Measurements from ENCODE around the gene MAPK8IP1. TPM values are rescaled to one million over a fixed set of nuclear protein-coding genes. Genes with fewer than 3 reads are reported as not detected.

The MAPK8IP1 gene
- total RNA-seq, 2 experiments from 2014 or later = 0.22 to 0.57 TPM

- CTCF ChIA-PET = interaction anchor here (1.0 to 1.3 kb wide), 2 partner anchors 46 to 148 kb away, joined by 3 to 6 read pairs; no protein-coding TSS in a partner anchor
- H3K9me3 Mint-ChIP-seq = no peaks in the 10 kb centered on the region
- no peak for DNase-seq
- peaks cover 30% of the 10 kb centered on the region for H3K4me1 Mint-ChIP-seq (ENCODE audit: low read depth)
- intact Hi-C loops (cut with micrococcal nuclease) = loop anchor here (1.0 to 10.0 kb wide), 9 partner anchors 72 to 1848 kb away; partner anchors contain the start of genes ATG13, CRY2, DDB2 and FNBP4
- H3K4me3 Mint-ChIP-seq = peak overlapping the region; percentile 88
- H3K27ac Mint-ChIP-seq = peak overlapping the region; percentile 76
- H3K36me3 Mint-ChIP-seq (ENCODE audit: low read depth) = peaks cover 1% of the 10 kb centered on the region
- H3K27me3 Mint-ChIP-seq (ENCODE audit: low read depth) = peaks cover 10% of the 10 kb centered on the region
These were observed 33.7 kb downstream of the MAPK8IP1 start for GRCh38 chr11:45918962-45919675.

- H3K4me1 Mint-ChIP-seq (ENCODE audit: low read depth) = peaks cover 30% of the 10 kb centered on the region
- peaks cover 13% of the 10 kb centered on the region for H3K27me3 Mint-ChIP-seq (ENCODE audit: low read depth)
- no peak for DNase-seq
- peaks cover 3% of the 10 kb centered on the region for H3K36me3 Mint-ChIP-seq (ENCODE audit: low read depth)
- CTCF ChIA-PET = no interaction called here
- no peak overlapping the region for H3K4me3 Mint-ChIP-seq
- H3K9me3 Mint-ChIP-seq = no peaks in the 10 kb centered on the region
- H3K27ac Mint-ChIP-seq = no peak overlapping the region
- intact Hi-C loops (cut with micrococcal nuclease) = loop anchor here (2.0 to 10.0 kb wide), 4 partner anchors 199 to 1847 kb away; partner anchors contain the start of genes DDB2, FNBP4 and PRDM11
These were observed 34.5 kb downstream of the MAPK8IP1 start for GRCh38 chr11:45919806-45920530.

DNA sequence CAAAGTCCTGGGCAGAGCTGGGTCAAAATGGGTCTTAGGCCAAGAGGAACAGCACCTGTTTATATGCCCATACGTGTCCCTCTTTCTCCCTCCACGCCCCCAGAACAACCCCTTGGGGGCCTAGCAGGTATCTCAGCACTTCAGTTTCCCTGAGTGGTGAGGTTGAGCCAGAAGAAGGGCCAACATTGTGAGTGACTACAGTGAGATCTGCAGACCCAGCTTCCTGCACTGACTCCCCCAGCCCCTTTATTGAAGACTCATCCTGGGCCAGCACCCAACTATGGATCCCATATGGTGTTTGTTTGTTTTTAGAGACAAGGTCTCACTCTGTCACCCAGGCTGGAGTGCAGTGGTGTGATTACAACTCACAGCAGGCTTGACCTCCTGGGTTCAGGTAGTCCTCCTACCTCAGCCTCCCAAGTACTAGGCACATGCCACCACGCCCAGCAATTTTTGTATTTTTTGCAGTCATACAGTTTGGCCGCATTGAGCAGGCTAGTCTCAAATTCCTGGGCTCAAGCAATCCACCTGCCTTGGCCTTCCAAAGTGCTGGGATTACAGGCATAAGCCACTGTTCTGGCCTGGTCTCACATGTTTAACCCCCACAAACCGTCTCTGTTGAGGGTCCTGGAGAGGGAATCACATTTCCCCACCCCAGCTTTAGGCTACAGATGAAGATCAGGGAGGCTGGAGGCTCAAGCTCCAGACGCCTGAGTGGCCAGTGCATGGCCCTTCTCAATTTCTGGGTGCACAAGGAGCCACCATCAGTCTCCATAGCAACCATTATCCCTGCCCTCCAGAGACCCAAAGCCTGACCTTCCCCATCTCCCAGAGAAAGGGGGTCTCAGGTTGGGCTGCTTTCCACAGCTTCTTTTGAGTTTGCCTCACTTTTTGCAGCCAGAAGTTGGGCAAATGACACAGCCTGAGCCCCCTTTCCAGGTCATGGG, 35.4 kb downstream of the MAPK8IP1 start:
- Mint-ChIP-seq H3K27me3 (ENCODE audit: low read depth) (peaks cover 13% of the 10 kb centered on the region), H3K9me3 (no peaks in the 10 kb centered on the region), H3K36me3 (ENCODE audit: low read depth) (peaks cover 3% of the 10 kb centered on the region), H3K27ac (no peak overlapping the region), H3K4me1 (ENCODE audit: low read depth) (peaks cover 30% of the 10 kb centered on the region), H3K4me3 (no peak overlapping the region)
- CTCF ChIA-PET = no interaction called here
- intact Hi-C loops (cut with micrococcal nuclease) = no loop called here
- no peak for DNase-seq

- no peaks in the 10 kb centered on the region for H3K9me3 Mint-ChIP-seq
- DNase-seq = no peak
- peaks cover 21% of the 10 kb centered on the region for H3K4me1 Mint-ChIP-seq (ENCODE audit: low read depth)
- no peak overlapping the region for H3K27ac Mint-ChIP-seq
- peaks cover 3% of the 10 kb centered on the region for H3K36me3 Mint-ChIP-seq (ENCODE audit: low read depth)
- CTCF ChIA-PET = no interaction called here
- H3K4me3 Mint-ChIP-seq = peak overlapping the region; percentile 41
- intact Hi-C loops (cut with micrococcal nuclease) = no loop called here
- peaks cover 13% of the 10 kb centered on the region for H3K27me3 Mint-ChIP-seq (ENCODE audit: low read depth)
These were observed 36.3 kb downstream of the MAPK8IP1 start for GRCh38 chr11:45921561-45922424.

DNA sequence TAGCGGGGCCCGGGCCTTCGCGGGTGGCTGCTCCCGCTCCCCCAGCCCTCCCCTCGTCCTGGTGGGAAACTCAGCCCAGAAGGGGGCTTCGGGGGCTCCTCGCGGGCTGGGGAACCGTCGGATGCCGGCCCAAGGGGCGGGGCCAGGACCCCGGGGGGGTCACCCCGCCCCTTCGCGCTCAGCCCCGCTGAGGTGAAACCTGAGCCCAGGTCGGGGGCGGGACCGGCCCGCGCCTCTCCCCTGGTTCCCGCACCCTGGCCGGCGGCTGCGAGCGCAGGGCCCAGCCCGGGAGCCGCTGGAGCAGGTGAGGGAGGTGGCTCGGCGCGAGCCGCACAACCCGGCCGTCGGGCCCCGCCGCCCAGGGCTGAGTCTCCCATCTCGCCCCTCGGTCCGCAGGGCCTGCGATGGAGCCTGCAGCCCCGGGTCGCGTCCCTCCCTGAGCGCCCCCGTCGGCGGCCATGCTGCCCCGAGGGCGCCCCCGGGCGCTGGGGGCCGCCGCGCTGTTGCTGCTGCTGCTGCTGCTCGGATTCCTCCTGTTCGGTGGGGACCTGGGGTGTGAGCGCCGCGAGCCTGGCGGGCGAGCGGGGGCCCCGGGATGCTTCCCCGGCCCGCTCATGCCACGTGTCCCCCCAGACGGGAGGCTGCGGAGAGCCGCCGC, 37.1 kb downstream of the MAPK8IP1 start, which contains the start of gene LARGE2:
LARGE2 (plus strand) TSS at position 232 of the 658 bp plus-strand sequence; CDS start at position 459, 227 bp downstream.
- intact Hi-C loops (cut with micrococcal nuclease) = no loop called here
- Mint-ChIP-seq H3K27ac (no peak within 1 kb of the TSS), H3K27me3 (ENCODE audit: low read depth) (peaks cover 13% of the 10 kb centered on the region), H3K4me3 (peak within 1 kb of the TSS; percentile 74), H3K36me3 (ENCODE audit: low read depth) (peaks cover 3% of the 10 kb centered on the region), H3K9me3 (no peaks in the 10 kb centered on the region), H3K4me1 (ENCODE audit: low read depth) (peaks cover 18% of the 10 kb centered on the region)
- CTCF ChIA-PET = interaction anchor here (0.6 kb wide), 1 partner anchor 42 kb away, joined by 3 read pairs; no protein-coding TSS in a partner anchor
- no peak for DNase-seq

DNA sequence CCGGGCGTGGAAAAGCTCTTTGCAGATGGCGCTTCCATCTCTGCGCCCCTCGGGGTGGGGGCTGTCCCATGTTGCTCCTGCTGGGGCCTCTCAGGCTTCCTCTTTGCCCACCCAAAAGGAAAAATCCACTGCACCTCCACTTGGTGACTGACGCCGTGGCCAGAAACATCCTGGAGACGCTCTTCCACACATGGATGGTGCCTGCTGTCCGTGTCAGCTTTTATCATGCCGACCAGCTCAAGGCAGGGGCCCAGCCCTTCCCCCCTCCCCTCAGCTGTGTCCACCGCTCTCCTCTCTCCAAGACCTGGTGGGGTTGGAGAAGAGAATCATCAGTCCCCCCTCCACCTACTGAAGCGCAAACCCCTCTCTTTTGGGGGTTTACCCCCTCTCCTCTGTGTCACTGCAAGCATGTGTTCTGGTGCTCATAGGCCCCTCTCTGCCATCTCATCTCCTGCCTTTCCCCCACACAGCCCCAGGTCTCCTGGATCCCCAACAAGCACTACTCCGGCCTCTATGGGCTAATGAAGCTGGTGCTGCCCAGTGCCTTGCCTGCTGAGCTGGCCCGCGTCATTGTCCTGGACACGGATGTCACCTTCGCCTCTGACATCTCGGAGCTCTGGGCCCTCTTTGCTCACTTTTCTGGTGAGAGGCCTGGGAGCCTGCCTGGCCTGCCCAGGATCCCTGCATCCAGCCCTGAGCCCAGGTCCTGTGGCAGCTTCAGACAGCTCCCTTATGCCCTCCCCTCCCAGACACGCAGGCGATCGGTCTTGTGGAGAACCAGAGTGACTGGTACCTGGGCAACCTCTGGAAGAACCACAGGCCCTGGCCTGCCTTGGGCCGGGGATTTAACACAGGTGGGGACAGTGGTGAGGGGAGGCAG, 38.8 kb downstream of the MAPK8IP1 start:
- no peak overlapping the region for H3K27ac Mint-ChIP-seq
- CTCF ChIA-PET = no interaction called here
- peak overlapping the region; percentile 31 for H3K4me3 Mint-ChIP-seq
- peaks cover 13% of the 10 kb centered on the region for H3K27me3 Mint-ChIP-seq (ENCODE audit: low read depth)
- intact Hi-C loops (cut with micrococcal nuclease) = no loop called here
- H3K9me3 Mint-ChIP-seq = no peaks in the 10 kb centered on the region
- peaks cover 14% of the 10 kb centered on the region for H3K4me1 Mint-ChIP-seq (ENCODE audit: low read depth)
- peaks cover 3% of the 10 kb centered on the region for H3K36me3 Mint-ChIP-seq (ENCODE audit: low read depth)
- DNase-seq = no peak

DNA sequence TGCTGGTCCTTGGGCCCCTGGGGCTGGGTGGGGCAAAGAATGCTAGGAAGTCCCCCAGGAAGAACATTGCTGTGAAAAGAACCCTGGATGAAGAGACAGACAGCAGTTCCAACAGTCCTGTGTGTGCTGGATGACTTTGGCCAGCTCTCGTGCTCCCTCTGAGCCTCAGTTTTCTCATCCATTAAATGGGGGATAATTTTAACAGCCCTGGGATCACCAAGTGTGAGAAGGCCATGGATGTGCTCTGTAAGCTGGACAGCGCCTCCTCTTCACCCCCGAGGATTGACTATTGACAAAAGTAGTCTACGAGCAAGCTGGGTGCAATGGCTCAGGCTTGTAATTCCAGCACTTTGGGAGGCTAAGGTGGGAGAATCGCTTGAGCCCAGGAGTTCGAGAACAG, 39.5 kb downstream of the MAPK8IP1 start:
- peaks cover 13% of the 10 kb centered on the region for H3K27me3 Mint-ChIP-seq (ENCODE audit: low read depth)
- CTCF ChIA-PET = no interaction called here
- DNase-seq = no peak
- H3K27ac Mint-ChIP-seq = no peak overlapping the region
- H3K9me3 Mint-ChIP-seq = no peaks in the 10 kb centered on the region
- H3K36me3 Mint-ChIP-seq (ENCODE audit: low read depth) = peaks cover 3% of the 10 kb centered on the region
- intact Hi-C loops (cut with micrococcal nuclease) = no loop called here
- peaks cover 18% of the 10 kb centered on the region for H3K4me1 Mint-ChIP-seq (ENCODE audit: low read depth)
- no peak overlapping the region for H3K4me3 Mint-ChIP-seq

DNA sequence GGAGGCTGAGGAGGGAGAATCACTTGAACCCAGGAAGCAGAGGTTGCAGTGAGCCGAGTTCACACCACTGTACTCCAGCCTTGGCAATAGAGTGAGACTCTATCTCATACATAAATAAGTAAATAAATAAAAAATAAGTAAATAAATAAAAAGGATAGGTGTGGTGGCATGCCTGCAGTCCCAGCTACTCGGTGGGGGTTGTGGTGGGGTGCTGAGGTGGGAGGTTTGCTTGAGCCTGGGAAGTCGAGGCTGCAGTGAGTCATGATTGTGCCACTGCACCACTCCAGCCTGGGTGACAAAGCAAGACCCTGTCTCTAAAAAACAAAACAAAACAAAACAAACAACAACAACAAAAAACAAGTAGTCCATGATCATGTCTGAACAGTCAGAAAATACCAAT, 40.1 kb downstream of the MAPK8IP1 start:
- H3K9me3 Mint-ChIP-seq = no peaks in the 10 kb centered on the region
- H3K27ac Mint-ChIP-seq = no peak overlapping the region
- H3K4me3 Mint-ChIP-seq = no peak overlapping the region
- intact Hi-C loops (cut with micrococcal nuclease) = no loop called here
- peaks cover 3% of the 10 kb centered on the region for H3K36me3 Mint-ChIP-seq (ENCODE audit: low read depth)
- no peak for DNase-seq
- peaks cover 23% of the 10 kb centered on the region for H3K4me1 Mint-ChIP-seq (ENCODE audit: low read depth)
- CTCF ChIA-PET = no interaction called here
- H3K27me3 Mint-ChIP-seq (ENCODE audit: low read depth) = peaks cover 13% of the 10 kb centered on the region

- peaks cover 3% of the 10 kb centered on the region for H3K36me3 Mint-ChIP-seq (ENCODE audit: low read depth)
- no peak overlapping the region for H3K4me3 Mint-ChIP-seq
- DNase-seq = no peak
- intact Hi-C loops (cut with micrococcal nuclease) = no loop called here
- H3K27ac Mint-ChIP-seq = no peak overlapping the region
- H3K27me3 Mint-ChIP-seq (ENCODE audit: low read depth) = peaks cover 13% of the 10 kb centered on the region
- peaks cover 26% of the 10 kb centered on the region for H3K4me1 Mint-ChIP-seq (ENCODE audit: low read depth)
- CTCF ChIA-PET = no interaction called here
- no peaks in the 10 kb centered on the region for H3K9me3 Mint-ChIP-seq
These were observed 40.5 kb downstream of the MAPK8IP1 start for GRCh38 chr11:45926001-45926401.

- Mint-ChIP-seq H3K4me3 (no peak overlapping the region), H3K36me3 (ENCODE audit: low read depth) (peaks cover 3% of the 10 kb centered on the region), H3K9me3 (no peaks in the 10 kb centered on the region), H3K4me1 (ENCODE audit: low read depth) (peaks cover 27% of the 10 kb centered on the region), H3K27me3 (ENCODE audit: low read depth) (peaks cover 9% of the 10 kb centered on the region), H3K27ac (no peak overlapping the region)
- no peak for DNase-seq
- intact Hi-C loops (cut with micrococcal nuclease) = no loop called here
- CTCF ChIA-PET = no interaction called here
These were observed 41.3 kb downstream of the MAPK8IP1 start for GRCh38 chr11:45926536-45927331.
